Cerebellar cortex (tissue), 1 donor: ENCODE data around the gene RALGAPA2.

Experiments
- DNase-seq: peaks from one replicate; pipeline ENCODE4 v3.0.0-alpha.2; 2015; ENCODE audit warnings: low spot score

The RALGAPA2 gene

GRCh38 chr20:20535051-20535450 lies 177.4 kb downstream of the RALGAPA2 start:
- peak; percentile 52 for DNase-seq

DNA sequence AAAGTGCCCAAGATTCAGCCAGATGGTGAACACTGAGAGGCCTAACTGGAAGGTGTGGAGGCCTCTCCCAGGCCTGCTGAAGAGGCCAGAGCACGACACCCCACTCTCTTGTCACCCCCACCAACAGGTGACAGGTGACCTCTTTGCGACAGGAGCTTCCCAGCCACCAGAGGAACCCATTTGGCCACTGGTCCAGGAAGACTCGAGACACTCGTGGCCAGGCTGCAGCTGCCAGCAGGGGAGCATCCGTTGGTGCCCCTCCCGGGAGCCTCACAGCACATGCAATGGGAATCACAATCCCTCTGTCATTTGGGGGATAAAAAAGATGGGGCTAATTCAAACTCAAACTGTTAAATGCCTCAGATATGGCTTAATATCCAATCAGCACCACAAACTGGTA lies 181.2 kb downstream of the RALGAPA2 start:
- DNase-seq, result no peak

GRCh38 chr20:20530428-20531151 lies 181.9 kb downstream of the RALGAPA2 start:
- DNase-seq, result no peak

DNA sequence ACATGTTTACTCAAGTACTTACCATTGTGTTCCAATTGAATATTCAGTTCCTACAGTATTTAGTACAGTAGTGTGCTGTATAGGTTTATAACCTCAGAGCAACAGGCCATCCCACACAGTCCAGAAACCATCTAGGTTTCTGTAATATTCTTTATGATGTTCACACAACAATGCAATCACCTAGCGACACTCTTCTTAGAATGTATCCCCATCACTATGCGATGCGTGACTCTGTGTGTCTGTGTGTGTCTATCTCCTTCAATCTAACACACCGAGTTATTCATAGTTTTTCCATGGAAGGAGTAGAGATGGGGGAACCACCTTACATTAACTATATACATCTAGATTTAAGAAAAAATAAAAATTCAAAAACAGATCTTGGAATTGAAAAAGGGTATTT lies 182.8 kb downstream of the RALGAPA2 start:
- DNase-seq, result no peak

DNA sequence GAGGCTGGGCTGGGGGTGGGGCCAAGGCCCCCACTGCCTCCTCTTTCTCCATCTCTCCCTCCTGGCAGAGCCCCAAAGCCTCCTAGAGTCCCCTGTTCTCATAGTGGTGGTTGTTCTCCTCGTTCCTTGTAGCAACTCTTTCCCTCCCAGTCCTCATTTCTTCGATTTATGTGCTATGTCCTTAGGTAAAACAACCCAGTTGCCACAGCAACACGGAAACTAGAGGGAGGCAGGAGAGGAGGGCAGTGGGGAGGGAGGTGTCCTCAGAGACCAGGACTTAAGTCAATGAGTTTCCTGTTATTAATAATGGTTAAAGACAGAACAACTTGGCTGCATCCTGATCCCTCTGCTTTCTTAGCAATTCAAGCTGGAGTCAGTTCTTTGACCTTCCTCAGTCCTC lies 183.6 kb downstream of the RALGAPA2 start:
- no peak for DNase-seq

GRCh38 chr20:20527661-20528060 lies 184.8 kb downstream of the RALGAPA2 start:
- no peak for DNase-seq

GRCh38 chr20:20525756-20526155 lies 186.7 kb downstream of the RALGAPA2 start:
- no peak for DNase-seq

DNA sequence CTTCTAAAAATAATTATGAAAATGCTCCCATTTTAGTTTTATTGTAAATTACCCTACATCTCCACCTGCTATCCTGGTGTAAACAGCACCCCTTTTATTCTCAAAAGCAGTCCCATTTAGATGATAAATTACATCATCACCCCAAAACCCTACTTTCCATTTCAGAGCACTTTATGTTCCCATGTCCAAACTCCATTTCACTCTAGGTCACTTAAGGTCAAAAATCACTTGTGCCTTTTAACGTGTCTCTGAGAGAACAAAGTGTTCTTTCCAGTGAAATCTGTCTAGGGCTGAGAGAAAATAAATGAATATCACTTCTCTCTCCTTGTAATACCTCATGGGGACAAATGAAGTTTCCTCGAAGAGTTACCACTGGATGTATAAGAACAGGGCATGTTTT lies 187.2 kb downstream of the RALGAPA2 start:
- no peak for DNase-seq

DNA sequence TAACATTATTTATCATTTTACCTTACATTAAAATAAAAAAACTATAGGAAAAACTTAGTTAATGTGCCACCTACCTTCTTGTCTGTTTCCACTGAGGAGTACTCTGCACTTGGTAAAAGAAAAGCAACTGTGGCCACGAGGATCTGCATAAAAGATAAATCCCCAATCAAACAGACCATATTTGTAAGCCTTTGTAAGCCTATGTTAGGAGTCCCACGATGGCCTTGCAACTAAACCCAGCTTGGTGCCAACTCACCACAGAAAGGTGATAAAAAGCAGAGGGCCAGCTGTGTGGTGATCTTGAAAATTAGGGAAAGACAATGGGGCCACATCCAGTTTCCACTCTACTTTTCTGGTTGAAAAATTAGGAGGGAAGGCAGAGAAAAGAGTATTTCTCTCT lies 187.7 kb downstream of the RALGAPA2 start:
- DNase-seq, result no peak

GRCh38 chr20:20521736-20522135 lies 190.7 kb downstream of the RALGAPA2 start:
- DNase-seq, result no peak

- peak; percentile 27 for DNase-seq
These were observed 191.7 kb downstream of the RALGAPA2 start for GRCh38 chr20:20520776-20521175.

GRCh38 chr20:20519269-20519668 lies 193.2 kb downstream of the RALGAPA2 start:
- no peak for DNase-seq

GRCh38 chr20:20518263-20518662 lies 194.2 kb downstream of the RALGAPA2 start:
- DNase-seq, result no peak

DNA sequence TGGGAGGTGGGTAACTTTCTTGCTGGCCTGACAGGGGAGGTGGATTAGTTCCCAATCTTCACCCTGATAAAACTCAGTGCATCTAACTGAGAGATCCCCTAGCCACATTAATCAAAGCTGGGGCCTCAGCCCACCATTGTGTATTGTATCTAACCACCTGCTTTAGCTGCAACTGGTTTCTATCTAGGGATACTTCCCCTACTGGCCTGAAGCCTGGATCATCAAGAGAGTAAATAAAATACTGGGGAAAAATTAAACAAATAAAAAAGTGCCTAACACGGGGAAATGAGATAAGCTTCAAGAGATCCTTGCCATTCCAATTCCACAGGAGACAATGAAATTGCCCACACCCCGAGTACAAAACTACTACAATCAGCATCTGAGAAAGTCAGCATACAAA lies 195.1 kb downstream of the RALGAPA2 start:
- no peak for DNase-seq

DNA sequence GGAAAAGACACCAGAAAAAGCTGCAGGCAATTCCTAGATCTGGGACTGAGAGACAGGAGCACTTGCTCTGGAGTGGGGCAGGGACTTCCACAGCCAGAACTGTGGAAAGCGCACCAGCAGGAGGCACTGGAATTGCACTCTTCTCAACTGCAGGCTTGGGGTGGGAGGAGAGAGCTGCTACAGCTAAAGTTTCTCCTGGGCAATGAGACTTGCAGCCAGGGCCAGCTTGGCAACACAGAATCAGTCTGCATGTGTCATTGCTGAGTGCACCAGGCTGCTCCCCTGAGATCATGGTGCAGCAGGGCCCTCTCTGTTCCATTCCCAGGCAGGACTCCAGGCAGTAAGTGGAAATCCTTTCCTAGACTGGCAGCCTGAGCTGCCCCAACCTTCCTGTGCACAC lies 198.7 kb downstream of the RALGAPA2 start:
- no peak for DNase-seq

DNA sequence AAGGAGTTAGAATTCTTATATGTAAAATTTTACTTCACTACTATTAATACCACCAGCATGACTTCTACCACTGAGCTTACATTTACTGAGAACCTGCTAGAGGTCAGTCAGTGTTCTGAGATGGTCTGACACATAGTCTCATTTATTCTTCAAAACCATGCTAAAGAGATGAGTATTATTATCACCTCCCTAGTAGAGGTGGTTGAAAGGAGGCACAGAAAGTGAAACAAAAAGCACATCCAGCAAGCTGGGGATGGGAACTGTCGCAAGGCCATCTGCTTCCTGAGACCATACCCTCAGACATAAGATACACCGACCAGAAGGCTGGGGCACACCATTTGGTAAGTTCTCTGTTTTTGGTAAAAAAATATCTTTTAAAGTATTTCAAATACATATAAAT lies 206.9 kb downstream of the RALGAPA2 start:
- no peak for DNase-seq

- DNase-seq, result no peak
These were observed 208.5 kb downstream of the RALGAPA2 start for GRCh38 chr20:20503777-20504530.

DNA sequence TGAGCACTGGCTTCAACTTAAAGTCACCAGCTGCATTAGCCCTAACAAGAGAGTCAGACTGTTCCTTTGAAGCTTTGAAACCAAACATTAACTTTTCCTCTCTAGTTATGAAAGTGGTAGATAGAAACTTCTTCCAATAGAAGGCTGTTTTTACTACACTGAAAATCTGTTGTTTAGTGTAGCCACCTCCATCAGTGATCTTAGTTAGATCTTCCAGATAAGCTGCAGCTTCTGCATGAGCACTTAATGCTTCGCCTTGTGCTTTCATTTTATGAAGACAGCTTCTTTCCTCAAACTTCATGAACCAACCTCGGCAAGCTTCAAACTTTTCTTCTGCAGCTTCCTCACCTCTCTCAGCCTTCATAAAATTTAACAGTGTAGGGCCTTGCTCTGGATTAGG lies 211.3 kb downstream of the RALGAPA2 start:
- no peak for DNase-seq

DNA sequence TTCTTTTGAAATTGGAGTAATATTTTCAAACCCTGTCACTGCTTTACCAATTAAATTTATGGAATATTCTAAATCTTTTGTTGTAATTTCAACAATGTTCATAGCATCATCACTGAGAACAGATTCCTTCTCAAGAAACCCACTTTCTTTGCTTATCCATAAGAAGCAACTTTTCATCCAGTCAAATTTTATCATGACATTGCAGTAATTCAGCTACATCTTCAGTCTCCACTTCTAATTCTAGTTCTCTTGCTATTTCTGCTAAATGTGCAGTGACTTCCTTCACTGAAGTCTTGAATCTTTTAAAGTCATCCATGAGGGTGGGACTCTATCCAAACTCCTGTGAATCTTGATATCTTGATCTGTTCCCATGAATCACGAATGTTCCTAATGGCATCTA lies 212.1 kb downstream of the RALGAPA2 start:
- no peak for DNase-seq

DNA sequence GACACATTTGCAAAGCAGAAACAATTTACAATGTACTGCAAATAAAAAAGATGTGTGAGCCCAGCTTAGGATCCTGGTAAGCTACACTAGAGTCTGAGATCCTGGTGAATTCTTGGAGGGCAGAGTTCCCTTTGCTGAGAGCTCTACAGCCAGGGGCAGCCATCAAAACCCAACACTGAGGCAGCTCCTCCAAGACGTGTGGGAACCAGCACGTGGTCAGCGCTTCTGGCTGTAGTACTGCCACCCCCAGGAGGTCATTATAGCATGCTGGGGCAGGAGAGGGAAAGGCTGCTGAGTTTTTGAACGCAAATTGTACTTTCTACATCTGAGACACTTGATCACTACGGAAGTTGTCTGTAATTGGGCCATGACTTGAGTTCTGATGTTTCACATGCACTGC lies 213.0 kb downstream of the RALGAPA2 start:
- DNase-seq, result no peak

DNA sequence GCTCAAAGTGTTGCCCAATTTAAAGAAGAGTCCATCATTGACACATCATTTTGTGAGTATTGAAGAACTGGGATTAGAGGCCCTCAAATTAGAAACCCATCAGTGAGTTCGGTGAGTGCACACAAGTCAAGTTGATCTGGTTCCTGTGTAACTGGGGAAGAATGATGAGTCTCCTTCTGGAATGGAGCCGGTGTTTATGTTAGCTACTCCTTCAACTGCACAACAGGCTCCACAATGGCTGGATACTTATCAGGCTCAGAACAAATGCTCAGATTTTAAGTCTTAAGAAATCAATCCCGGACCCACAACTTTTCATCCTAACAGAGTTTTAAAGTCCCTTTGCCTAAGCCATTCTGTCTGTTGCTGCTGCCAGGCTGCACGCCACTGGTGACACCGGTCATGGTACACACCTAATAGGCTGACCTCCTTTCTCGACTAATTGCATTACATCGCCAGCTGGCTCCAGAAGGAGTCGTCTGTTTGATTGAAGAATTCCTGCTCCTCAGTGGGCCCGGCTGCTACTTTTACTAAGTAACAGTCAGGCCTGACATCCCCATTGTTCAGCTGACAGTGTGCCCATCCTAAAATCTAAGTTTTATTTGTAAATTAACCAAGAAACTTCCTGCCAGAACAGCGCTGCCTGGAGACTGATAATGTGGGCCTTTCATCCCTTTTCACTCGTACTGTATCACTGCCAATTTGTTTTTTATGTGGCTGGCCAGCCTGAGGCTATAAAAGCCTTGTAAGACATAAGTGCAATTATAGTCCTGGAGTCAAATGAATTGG lies 214.2 kb downstream of the RALGAPA2 start:
- peak; percentile 91 for DNase-seq

DNA sequence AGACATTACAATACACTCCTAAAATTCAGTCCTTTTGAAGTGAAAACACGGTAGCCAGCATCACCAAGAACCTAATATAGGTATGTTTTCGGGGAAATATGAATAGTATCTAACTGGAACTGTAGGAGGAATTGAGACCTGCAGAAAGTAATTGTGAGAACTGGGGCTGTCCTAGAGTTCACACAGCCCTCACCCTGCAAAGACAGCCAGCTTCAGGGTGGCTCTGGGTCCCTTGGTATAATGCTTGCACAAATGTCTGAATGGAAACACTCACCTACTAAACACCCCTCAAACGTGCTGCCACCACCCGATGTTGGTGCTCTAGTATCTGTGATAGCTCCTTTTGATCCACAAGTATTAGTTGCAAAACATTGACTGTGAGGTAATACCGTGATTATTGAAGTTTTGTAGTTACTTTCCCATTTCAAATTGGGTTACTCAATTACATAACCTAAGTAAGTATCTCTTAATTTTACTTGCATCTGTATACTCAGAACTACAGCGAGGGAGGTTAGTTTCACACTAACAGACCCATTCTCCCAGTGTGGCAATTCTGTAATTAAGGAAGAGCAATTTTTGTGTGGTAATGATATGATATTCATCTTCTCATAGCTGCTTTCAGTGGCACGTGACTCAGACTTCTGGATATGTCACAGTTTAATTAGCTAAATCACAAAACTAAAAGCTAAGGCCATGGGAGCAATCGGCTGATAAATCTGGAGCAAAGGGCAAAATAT lies 215.0 kb downstream of the RALGAPA2 start:
- DNase-seq, result no peak
